ENCODE measurements around the gene RAB3IL1. TPM values are rescaled to one million over a fixed set of nuclear protein-coding genes. Genes with fewer than 3 reads are reported as not detected.

RAB3IL1 gene
- total and polyA plus RNA-seq, 9 of the 15 experiments (the other 6 are each of a cell fraction or from before 2014, with no cell fraction given) = 0.15 to 42.6 (median 15.5) TPM

GRCh38 chr11:61869708-61870451 lies 47.5 kb downstream of the RAB3IL1 start (continued):
- TF ChIP-seq KAT7 (CRISPR knock-in tag; IDR thresholded peaks at IDR 0.05; ENCODE audit: borderline replicate concordance) (no peak), NR0B1 (IDR thresholded peaks at IDR 0.05; ENCODE audit: partially characterized antibody) (no peak), ZBED1 (IDR thresholded peaks at IDR 0.05) (peak; percentile 48; the same call in 1 of the 2 replicates), E2F4 (CRISPR knock-in tag; IDR thresholded peaks at IDR 0.05; ENCODE audit: low read depth) (no peak), SRSF7 (optimal IDR thresholded peaks at IDR 0.05; ENCODE audit: low read depth, low read length) (no peak), TFE3 (CRISPR knock-in tag; IDR thresholded peaks at IDR 0.05) (no peak; the same call in 1 of the 2 replicates), ZNF3 (CRISPR knock-in tag; IDR thresholded peaks at IDR 0.05) (no peak), SRSF3 (IDR thresholded peaks at IDR 0.05; ENCODE audit: insufficient read depth, low read length) (no peak), CGGBP1 (CRISPR knock-in tag; IDR thresholded peaks at IDR 0.05) (no peak), ZNF780A (CRISPR knock-in tag; IDR thresholded peaks at IDR 0.05) (no peak), MEF2A (IDR thresholded peaks at IDR 0.05; ENCODE audit: control insufficient read depth, low read depth, low read length) (no peak), OTX1 (CRISPR knock-in tag; IDR thresholded peaks at IDR 0.05) (peak; percentile 74; the same call in 1 of the 2 replicates), ZNF592 (IDR thresholded peaks at IDR 0.05) (peak; percentile 98), HSF4 (CRISPR knock-in tag; IDR thresholded peaks at IDR 0.05; ENCODE audit: borderline replicate concordance) (peak; percentile 78; the same call in 1 of the 2 replicates), DMBX1 (CRISPR knock-in tag; IDR thresholded peaks at IDR 0.05; ENCODE audit: borderline replicate concordance) (peak; percentile 87), ZNF431 (CRISPR knock-in tag; IDR thresholded peaks at IDR 0.05) (no peak)

Measured in K562 (cell line).